PC-9 (cell line): ENCODE measurements around the gene ANO2. TPM values are rescaled to one million over a fixed set of nuclear protein-coding genes. Genes with fewer than 3 reads are reported as not detected.

Source experiments
- BruUV-seq: library from RNA; stranded (reverse); fragments of 400-500 nt; replicated peaks from 2 replicates; lab custom pipeline; 2021; lab: Mats Ljungman, UMichigan
- CTCF ChIA-PET: fragments of 300-600 bp; sonication (Branson Sonifier 250); formaldehyde crosslinking; loops from one replicate; lab custom pipeline; 2022; ENCODE audit warnings: antibody characterized with exemption; lab: Charles Lee
- POLR2A ChIA-PET: fragments of 300-600 bp; sonication (Branson Sonifier 250); formaldehyde crosslinking; loops from one replicate; lab custom pipeline; 2022; ENCODE audit warnings: antibody characterized with exemption; ENCODE audit not compliant: unreplicated experiment; lab: Charles Lee
- DNase-seq, 2 experiments: peaks; one replicate each; pipeline versions ENCODE4 v3.0.0 to v3.0.0-alpha.2; 2015 to 2022; ENCODE audit warnings: mixed read lengths in 1 of 2
- H2AFZ ChIP-seq: fragments of 200-600 bp; sonication (generic); 2 replicates; pipeline ENCODE4 v1.8.1; 2017; ENCODE audit warnings: antibody characterized with exemption
- H3F3A ChIP-seq: fragments of 200-600 bp; sonication (generic); 2 replicates; pipeline ENCODE4 v1.8.1; 2017; ENCODE audit warnings: antibody characterized with exemption, mild to moderate bottlenecking, low read depth; ENCODE audit not compliant: insufficient read depth
- H3K27ac ChIP-seq: fragments of 200-600 bp; sonication (generic); 2 replicates; pipeline ENCODE4 v1.6.1; 2016; ENCODE audit warnings: mixed run types
- H3K27me3 ChIP-seq: fragments of 200-600 bp; sonication (generic); 2 replicates; pipeline ENCODE4 v1.6.1; 2016; ENCODE audit warnings: low read depth, mixed run types; ENCODE audit not compliant: insufficient read depth
- H3K36me3 ChIP-seq: fragments of 200-600 bp; sonication (generic); 2 replicates; pipeline ENCODE4 v1.6.1; 2016; ENCODE audit warnings: low read depth, mixed run types
- H3K4me1 ChIP-seq: fragments of 200-600 bp; sonication (generic); replicated peaks from 2 replicates; pipeline ENCODE4 v1.6.1; 2016; ENCODE audit warnings: mixed run types; ENCODE audit not compliant: insufficient read depth
- H3K4me2 ChIP-seq: fragments of 200-600 bp; sonication (generic); 2 replicates; pipeline ENCODE4 v1.6.1; 2017; ENCODE audit warnings: mixed run types
- H3K4me3 ChIP-seq: fragments of 200-600 bp; sonication (generic); 2 replicates; pipeline ENCODE4 v1.6.1; 2016; ENCODE audit warnings: mixed run types
- H3K79me2 ChIP-seq: fragments of 200-600 bp; sonication (generic); 2 replicates; pipeline ENCODE4 v1.6.1; 2017; ENCODE audit warnings: low read depth, mixed run types
- H3K9me2 ChIP-seq: fragments of 200-600 bp; sonication (generic); 2 replicates; pipeline ENCODE4 v1.8.1; 2017; ENCODE audit warnings: mild to moderate bottlenecking; ENCODE audit not compliant: insufficient read depth
- H3K9me3 ChIP-seq: fragments of 200-600 bp; sonication (generic); 2 replicates; pipeline ENCODE4 v1.8.1; 2016; ENCODE audit warnings: low read depth; ENCODE audit not compliant: insufficient read depth
- H4K20me1 ChIP-seq: fragments of 200-600 bp; sonication (generic); 2 replicates; pipeline ENCODE4 v1.8.1; 2017; ENCODE audit not compliant: insufficient read depth
- EZH2 ChIP-seq: fragments of 200-600 bp; sonication (generic); IDR thresholded peaks from 2 replicates; pipeline ENCODE4 v1.8.0; 2017; ENCODE audit warnings: antibody characterized with exemption, low read depth
- intact Hi-C: fragments of 100-400 bp; cut with micrococcal nuclease; formaldehyde crosslinking; loops from one replicate; pipeline ENCODE4 v1.10.0; 2022; ENCODE audit not compliant: unreplicated experiment
- total RNA-seq: library from RNA; stranded (reverse); gene quantifications from 2 replicates; pipeline ENCODE4 v1.2.3, GENCODE V29; 2021
- TF ChIP-seq, protein P1 (sequence below): fragments of 200-600 bp; sonication (generic); conservative IDR thresholded peaks from 2 replicates; pipeline ENCODE4 v1.6.1; 2017; ENCODE audit warnings: mixed run types, antibody characterized with exemption, mild to moderate bottlenecking, moderate library complexity

The ANO2 gene
- total RNA-seq, 1 experiment from 2014 or later = not detected

DNA sequence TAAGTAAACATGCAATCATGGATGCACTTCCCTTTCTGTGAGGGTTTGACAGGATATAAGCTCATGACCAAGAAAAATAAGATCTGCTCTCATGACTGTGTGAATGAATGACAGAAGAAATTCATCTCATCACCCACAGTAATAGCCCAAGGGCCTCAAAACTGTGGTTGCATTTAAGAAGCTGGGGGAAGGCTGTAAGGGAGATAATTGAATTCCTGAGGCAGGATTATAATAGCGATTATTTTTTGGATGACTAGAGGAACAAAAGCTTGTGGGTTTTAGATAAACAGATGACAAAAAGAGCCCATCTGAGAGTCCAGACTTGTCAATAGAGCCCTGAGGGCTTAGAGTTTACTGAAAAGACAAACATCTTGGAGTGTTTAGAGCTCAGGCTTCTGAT lies 352.0 kb downstream of the ANO2 start:
- peaks cover 79% of the 10 kb centered on the region for H3K27me3 ChIP-seq
- H3K79me2 ChIP-seq = no peaks in the 10 kb centered on the region
- no peak overlapping the region for H3K27ac ChIP-seq
- DNase-seq = no peak
- no peaks in the 10 kb centered on the region for H3K9me3 ChIP-seq
- no peaks in the 10 kb centered on the region for H3K36me3 ChIP-seq
- H3K4me1 ChIP-seq = no peaks in the 10 kb centered on the region
- CTCF ChIA-PET = no interaction called here
- 0 out of 2 replicates have a peak, but pooled peaks cover 4% of the 10 kb centered on the region for H3K9me2 ChIP-seq
- TF ChIP-seq, protein P1, sequence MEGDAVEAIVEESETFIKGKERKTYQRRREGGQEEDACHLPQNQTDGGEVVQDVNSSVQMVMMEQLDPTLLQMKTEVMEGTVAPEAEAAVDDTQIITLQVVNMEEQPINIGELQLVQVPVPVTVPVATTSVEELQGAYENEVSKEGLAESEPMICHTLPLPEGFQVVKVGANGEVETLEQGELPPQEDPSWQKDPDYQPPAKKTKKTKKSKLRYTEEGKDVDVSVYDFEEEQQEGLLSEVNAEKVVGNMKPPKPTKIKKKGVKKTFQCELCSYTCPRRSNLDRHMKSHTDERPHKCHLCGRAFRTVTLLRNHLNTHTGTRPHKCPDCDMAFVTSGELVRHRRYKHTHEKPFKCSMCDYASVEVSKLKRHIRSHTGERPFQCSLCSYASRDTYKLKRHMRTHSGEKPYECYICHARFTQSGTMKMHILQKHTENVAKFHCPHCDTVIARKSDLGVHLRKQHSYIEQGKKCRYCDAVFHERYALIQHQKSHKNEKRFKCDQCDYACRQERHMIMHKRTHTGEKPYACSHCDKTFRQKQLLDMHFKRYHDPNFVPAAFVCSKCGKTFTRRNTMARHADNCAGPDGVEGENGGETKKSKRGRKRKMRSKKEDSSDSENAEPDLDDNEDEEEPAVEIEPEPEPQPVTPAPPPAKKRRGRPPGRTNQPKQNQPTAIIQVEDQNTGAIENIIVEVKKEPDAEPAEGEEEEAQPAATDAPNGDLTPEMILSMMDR = no peak
- no peak for TF ChIP-seq EZH2
- H2AFZ ChIP-seq = no peak overlapping the region
- no peaks in the 10 kb centered on the region for H4K20me1 ChIP-seq
- POLR2A ChIA-PET = no interaction called here
- no peak overlapping the region for H3K4me2 ChIP-seq
- BruUV-seq = no TSS peak
- no peak overlapping the region for H3K4me3 ChIP-seq
- H3F3A ChIP-seq = no peaks in the 10 kb centered on the region
- intact Hi-C loops = no loop called here

DNA sequence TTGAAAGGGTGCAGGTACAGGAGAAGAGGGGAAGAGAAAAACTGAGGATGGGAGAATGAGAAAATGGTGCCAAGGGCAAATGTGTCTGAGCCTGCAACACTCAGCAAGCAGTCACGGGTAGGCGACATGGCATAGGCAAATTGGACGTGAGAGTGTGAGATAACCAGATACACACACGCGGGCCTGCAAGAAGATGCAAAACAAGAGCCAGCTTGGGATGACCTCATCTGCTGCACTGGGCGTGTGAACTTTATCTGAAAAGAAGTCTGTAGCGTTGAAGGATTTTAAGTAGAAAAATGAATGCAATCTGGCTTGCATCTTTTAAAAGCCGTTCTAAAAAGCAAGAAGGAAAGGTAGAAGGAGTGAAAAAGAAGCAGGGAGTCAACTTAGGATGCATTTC lies 352.7 kb downstream of the ANO2 start:
- H3K36me3 ChIP-seq = no peaks in the 10 kb centered on the region
- CTCF ChIA-PET = no interaction called here
- peaks cover 86% of the 10 kb centered on the region for H3K27me3 ChIP-seq
- no peak for DNase-seq
- no TSS peak for BruUV-seq
- H3K4me3 ChIP-seq = no peak overlapping the region
- POLR2A ChIA-PET = no interaction called here
- no peaks in the 10 kb centered on the region for H3F3A ChIP-seq
- H2AFZ ChIP-seq = no peak overlapping the region
- H3K4me1 ChIP-seq = no peaks in the 10 kb centered on the region
- no peak overlapping the region for H3K27ac ChIP-seq
- no peaks in the 10 kb centered on the region for H4K20me1 ChIP-seq
- no peaks in the 10 kb centered on the region for H3K79me2 ChIP-seq
- no peak overlapping the region for H3K4me2 ChIP-seq
- H3K9me3 ChIP-seq = no peaks in the 10 kb centered on the region
- TF ChIP-seq, protein P1 = no peak
- no peak for TF ChIP-seq EZH2
- H3K9me2 ChIP-seq = 0 out of 2 replicates have a peak, but pooled peaks cover 4% of the 10 kb centered on the region
- intact Hi-C loops = no loop called here

DNA sequence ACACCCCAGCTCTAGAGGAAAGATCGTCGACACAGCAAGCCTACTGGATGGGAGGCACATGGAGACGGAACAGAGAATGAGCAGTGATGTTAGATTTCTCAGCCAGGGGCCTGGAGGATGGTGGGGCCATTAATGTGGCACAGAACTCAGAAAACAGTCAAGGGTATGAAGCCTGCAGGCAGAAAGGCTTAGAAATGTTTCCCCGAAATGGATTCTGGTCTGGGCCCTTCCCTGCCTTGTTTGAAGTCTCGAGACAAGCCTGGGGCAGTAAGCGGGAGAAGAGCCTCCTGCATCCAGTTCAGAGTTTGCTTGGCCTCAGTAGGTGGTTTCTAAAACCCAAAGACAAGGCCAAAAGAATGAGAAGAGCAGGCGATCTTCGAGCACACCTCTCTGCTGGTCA lies 354.7 kb downstream of the ANO2 start:
- DNase-seq = no peak
- BruUV-seq = no TSS peak
- no peak for TF ChIP-seq EZH2
- TF ChIP-seq, protein P1 = no peak
- H3K4me1 ChIP-seq = no peaks in the 10 kb centered on the region
- no peaks in the 10 kb centered on the region for H3K79me2 ChIP-seq
- CTCF ChIA-PET = no interaction called here
- POLR2A ChIA-PET = no interaction called here
- H3K4me2 ChIP-seq = no peak overlapping the region
- peaks cover 98% of the 10 kb centered on the region for H3K27me3 ChIP-seq
- no peaks in the 10 kb centered on the region for H3K9me3 ChIP-seq
- no peak overlapping the region for H3K4me3 ChIP-seq
- no peaks in the 10 kb centered on the region for H3K36me3 ChIP-seq
- intact Hi-C loops = no loop called here
- no peaks in the 10 kb centered on the region for H3K9me2 ChIP-seq
- no peaks in the 10 kb centered on the region for H4K20me1 ChIP-seq
- no peak overlapping the region for H3K27ac ChIP-seq
- no peaks in the 10 kb centered on the region for H3F3A ChIP-seq
- no peak overlapping the region for H2AFZ ChIP-seq
